ENCODE results near the gene OR8H1.

Gene OR8H1

DNA sequence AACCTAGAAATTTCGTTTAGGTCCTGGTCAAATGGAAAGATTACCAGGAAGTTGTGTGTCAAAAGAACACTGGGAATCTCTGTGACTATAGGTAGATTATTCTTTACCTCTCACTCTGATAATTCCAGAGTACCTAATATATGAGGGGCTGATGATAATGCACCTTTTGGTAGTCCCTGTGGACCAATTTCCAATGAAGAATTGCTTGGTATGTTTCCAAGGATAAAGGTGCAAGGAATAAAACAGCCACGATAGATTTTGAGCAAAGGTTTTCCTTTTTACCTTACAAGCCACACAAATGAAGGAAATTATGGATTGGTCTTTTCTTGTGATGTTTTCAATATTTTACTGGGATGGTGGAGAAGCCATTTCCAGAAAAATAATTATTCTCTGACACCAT is at the start of gene OR8H1:
Gene OR8H1, minus strand, starts transcription at position 101 of the 400 bp plus-strand sequence. CDS start 1,192 bp downstream, outside the sequence.
- DNase-seq, result no peak

DNA sequence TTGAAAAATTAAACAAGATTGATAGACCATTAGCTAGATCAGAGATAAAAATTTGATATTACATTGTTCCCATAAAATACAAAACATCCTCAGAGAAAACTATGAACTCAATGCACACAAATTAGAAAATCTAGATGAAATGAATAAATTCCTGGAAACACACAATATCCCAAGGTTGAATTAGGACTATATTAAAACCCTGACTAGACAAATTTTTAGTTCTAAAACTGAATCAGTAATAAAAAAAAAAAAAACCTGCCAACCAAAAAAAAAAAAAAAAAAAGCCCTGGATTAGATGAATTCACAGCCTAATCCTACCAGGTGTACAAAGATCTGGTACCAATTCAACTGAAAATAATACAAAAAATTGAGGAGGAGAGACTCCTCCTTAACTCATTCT is 48.2 kb upstream of the OR8H1 start:
- DNase-seq, result no peak

GRCh38 chr11:56333156-56333555 is 41.1 kb upstream of the OR8H1 start:
- DNase-seq, result no peak

- no peak for DNase-seq
Observed at GRCh38 chr11:56331861-56332491, 39.9 kb upstream of the OR8H1 start.

GRCh38 chr11:56314844-56315243 is 22.8 kb upstream of the OR8H1 start, which contains the start of gene OR8K3:
OR8K3 (plus strand) TSS chr11:56315144; CDS start chr11:56318307, 3,163 bp downstream.
- DNase-seq, result no peak

DNA sequence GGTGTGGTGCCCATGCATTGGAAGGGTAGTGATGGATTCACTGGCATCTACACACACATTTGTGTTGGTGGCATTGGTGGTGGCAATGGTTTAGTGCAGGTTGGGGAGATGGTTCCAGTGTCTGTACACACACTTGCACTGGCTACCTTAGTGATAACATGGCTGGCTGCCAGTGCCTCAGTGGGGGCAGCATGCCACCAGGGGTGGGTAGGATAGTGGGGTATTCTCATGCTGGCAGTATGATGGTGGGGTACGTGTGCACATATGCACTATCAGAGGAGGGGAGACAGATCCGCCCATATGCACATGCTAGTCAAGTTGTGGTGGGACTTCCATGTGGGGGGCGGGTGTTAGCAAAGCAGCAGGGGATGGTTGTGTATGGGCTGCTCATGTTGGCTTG is 15.8 kb upstream of the OR8H1 start:
- no peak for DNase-seq

GRCh38 chr11:56296898-56297297 is 4.8 kb upstream of the OR8H1 start:
- DNase-seq, result no peak

DNA sequence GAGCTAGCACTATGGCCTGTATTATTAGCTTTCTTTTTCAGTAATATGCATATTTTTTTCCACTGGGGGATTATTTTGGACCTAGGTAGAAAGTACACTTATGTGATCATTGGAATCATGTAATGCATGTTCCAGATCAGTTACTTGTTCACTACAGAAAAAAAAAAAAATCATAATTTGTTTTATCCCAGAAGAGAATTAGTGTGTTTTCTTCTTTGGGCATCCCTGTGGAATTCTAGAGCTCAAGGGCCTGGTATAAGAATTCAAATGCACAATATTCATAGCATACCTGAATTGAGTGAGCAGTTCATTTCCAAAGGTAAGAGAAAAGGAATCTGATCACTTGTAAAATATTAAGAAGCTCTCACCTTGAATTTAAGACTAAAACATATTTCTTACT is 18.2 kb downstream of the OR8H1 start, which contains the start of gene OR5T1:
Gene OR5T1, plus strand, starts transcription at position 301 of the 400 bp plus-strand sequence. CDS start 1,485 bp downstream, outside the sequence.
- no peak for DNase-seq

DNA sequence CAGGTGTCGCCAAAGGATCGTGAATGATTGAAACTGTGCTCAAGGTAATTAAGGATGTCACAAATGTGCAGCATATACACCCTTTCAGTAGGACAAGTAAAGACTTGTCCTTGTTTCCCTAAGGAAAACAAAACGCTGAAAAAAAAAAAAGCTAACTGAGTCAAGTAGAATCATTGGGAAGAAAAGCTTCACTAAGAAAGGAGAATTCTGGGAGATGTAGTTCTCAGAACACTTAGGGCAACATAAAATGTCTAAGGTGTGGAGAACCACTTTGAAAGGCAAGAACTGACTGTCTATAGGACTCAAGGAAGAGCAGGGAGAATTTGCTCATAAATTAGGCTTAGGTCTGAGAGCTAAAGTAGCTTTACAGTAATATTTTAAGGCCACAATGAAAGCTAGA is 21.0 kb downstream of the OR8H1 start:
- no peak for DNase-seq

- DNase-seq, result no peak
Observed at GRCh38 chr11:56251954-56252353, 40.1 kb downstream of the OR8H1 start, which contains the start of gene OR5T3. OR5T3 (plus strand) TSS chr11:56252254; CDS start chr11:56252254, 0 bp downstream.
